Measurements from ENCODE around the gene ARHGAP27. TPM values are rescaled to one million over a fixed set of nuclear protein-coding genes. Genes with fewer than 3 reads are reported as not detected.
A peak's percentile ranks its signal among the peaks of the same experiment; 100 is the strongest.

ARHGAP27 gene
- total RNA-seq, 1 experiment from 2014 or later = 12.9 TPM

- TF ChIP-seq ATF3 (CRISPR knock-in tag; conservative IDR thresholded peaks at IDR 0.05) = peak; percentile 82
- 0 out of 2 replicates have a peak, but pooled peaks have one; percentile 28 for TF ChIP-seq MYBL2 (CRISPR knock-in tag; IDR thresholded peaks at IDR 0.05)
- TF ChIP-seq USF2 (CRISPR knock-in tag; IDR thresholded peaks at IDR 0.05) = peak; percentile 28
- no peak for TF ChIP-seq E2F1 (CRISPR knock-in tag; IDR thresholded peaks at IDR 0.05)
- no peak for TF ChIP-seq PREB (CRISPR knock-in tag; IDR thresholded peaks at IDR 0.05; ENCODE audit: borderline replicate concordance)
- no peak for TF ChIP-seq ZNF281 (CRISPR knock-in tag; IDR thresholded peaks at IDR 0.05)
- TF ChIP-seq ATF6 (CRISPR knock-in tag; IDR thresholded peaks at IDR 0.05) = no peak
- no peak for TF ChIP-seq MLX (CRISPR knock-in tag; IDR thresholded peaks at IDR 0.05)
- TF ChIP-seq PRRX2 (CRISPR knock-in tag; IDR thresholded peaks at IDR 0.05) = no peak
- TF ChIP-seq USF1 (CRISPR knock-in tag; IDR thresholded peaks at IDR 0.05) = no peak
- TF ChIP-seq GABPB1 (CRISPR knock-in tag; IDR thresholded peaks at IDR 0.05) = peak; percentile 70
- 0 out of 2 replicates have a peak, but pooled peaks have one; percentile 24 for TF ChIP-seq ZNF121 (CRISPR knock-in tag; IDR thresholded peaks at IDR 0.05)
- TF ChIP-seq ATF2 (CRISPR knock-in tag; IDR thresholded peaks at IDR 0.05; ENCODE audit: borderline replicate concordance, low read depth) = no peak
- no peak for TF ChIP-seq MXD4 (CRISPR knock-in tag; IDR thresholded peaks at IDR 0.05; ENCODE audit: borderline replicate concordance)
- no peak for TF ChIP-seq PRDM15 (CRISPR knock-in tag; IDR thresholded peaks at IDR 0.05)
- no peak for TF ChIP-seq ZNF425 (CRISPR knock-in tag; conservative IDR thresholded peaks at IDR 0.05)
- no peak for TF ChIP-seq SOX15 (CRISPR knock-in tag; IDR thresholded peaks at IDR 0.05)
- no peak for TF ChIP-seq NFATC4 (CRISPR knock-in tag; IDR thresholded peaks at IDR 0.05)
Observed at GRCh38 chr17:45371414-45372324, 61.0 kb downstream of the ARHGAP27 start (continued).

Data from WTC11 (cell line).